ENCODE results near the gene TMC1. TPM values are rescaled to one million over a fixed set of nuclear protein-coding genes. Genes with fewer than 3 reads are reported as not detected.
A peak's percentile ranks its signal among the peaks of the same experiment; 100 is the strongest.

Gene TMC1
- total and polyA plus RNA-seq, 2 of the 13 experiments (the other 11 are each of a cell fraction or from before 2014, with no cell fraction given), result 0.02 to 0.03 TPM

GRCh38 chr9:72858089-72858912, 336.9 kb downstream of the TMC1 start (continued):
- TF ChIP-seq HINFP (CRISPR knock-in tag; IDR thresholded peaks at IDR 0.05; ENCODE audit: low read depth) (peak; percentile 68; the same call in 1 of the 2 replicates), KAT2B (IDR thresholded peaks at IDR 0.05; ENCODE audit: borderline replicate concordance, low read depth, low read length) (no peak), TOPORS (CRISPR knock-in tag; IDR thresholded peaks at IDR 0.05) (peak; percentile 80; the same call in 1 of the 2 replicates), KAT7 (CRISPR knock-in tag; IDR thresholded peaks at IDR 0.05; ENCODE audit: borderline replicate concordance) (no peak; the same call in 1 of the 2 replicates), TEAD3 (CRISPR knock-in tag; optimal IDR thresholded peaks at IDR 0.05; ENCODE audit: borderline replicate concordance) (peak; percentile 79), ZFP91 (CRISPR knock-in tag; IDR thresholded peaks at IDR 0.05; ENCODE audit: borderline replicate concordance) (peak; percentile 36; the same call in 1 of the 2 replicates), ZNF383 (CRISPR knock-in tag; IDR thresholded peaks at IDR 0.05; ENCODE audit: borderline replicate concordance) (no peak), ZC3H4 (CRISPR knock-in tag; IDR thresholded peaks at IDR 0.05; ENCODE audit: borderline replicate concordance) (no peak), MIXL1 (CRISPR knock-in tag; IDR thresholded peaks at IDR 0.05) (peak; percentile 80), CENPX (CRISPR knock-in tag; IDR thresholded peaks at IDR 0.05) (no peak), STAT6 (CRISPR knock-in tag; IDR thresholded peaks at IDR 0.05; ENCODE audit: borderline replicate concordance) (peak; percentile 57; the same call in 1 of the 2 replicates), FOXJ3 (CRISPR knock-in tag; IDR thresholded peaks at IDR 0.05; ENCODE audit: borderline replicate concordance) (peak; percentile 81; the same call in 1 of the 2 replicates), KLF16 (CRISPR knock-in tag; IDR thresholded peaks at IDR 0.05) (peak in 1 of 2 experiments; percentile 27; a peak in 1 of 4 replicates), CREB1 (IDR thresholded peaks at IDR 0.05) (no peak), CREB1 (CRISPR knock-in tag; IDR thresholded peaks at IDR 0.05) (peak; percentile 35), SALL1 (CRISPR knock-in tag; IDR thresholded peaks at IDR 0.05) (peak; percentile 99), SIN3B (IDR thresholded peaks at IDR 0.05; ENCODE audit: low read length) (no peak), FOSL2 (CRISPR knock-in tag; IDR thresholded peaks at IDR 0.05) (peak; percentile 92), REPIN1 (CRISPR knock-in tag; IDR thresholded peaks at IDR 0.05; ENCODE audit: borderline replicate concordance, low read depth) (peak; percentile 82; the same call in 1 of the 2 replicates), HNF4G (IDR thresholded peaks at IDR 0.05; ENCODE audit: borderline replicate concordance, low read depth, low read length) (peak; percentile 78; the same call in 1 of the 2 replicates), HNF4G (CRISPR knock-in tag; IDR thresholded peaks at IDR 0.05; ENCODE audit: borderline replicate concordance, low read depth) (peak; percentile 85; the same call in 1 of the 2 replicates), MYC (CRISPR knock-in tag; IDR thresholded peaks at IDR 0.05; ENCODE audit: borderline replicate concordance) (peak; percentile 91), KDM2A (CRISPR knock-in tag; IDR thresholded peaks at IDR 0.05; ENCODE audit: borderline replicate concordance, low read depth) (peak; percentile 48; the same call in 1 of the 2 replicates)

Data from HepG2 (cell line).